NAMALWA (cell line): ENCODE results near the gene MMP23B.

Source experiments
- DNase-seq: peaks from one replicate; pipeline ENCODE4 v3.0.0-alpha.2; 2015; ENCODE audit warnings: low spot score

Gene MMP23B

DNA sequence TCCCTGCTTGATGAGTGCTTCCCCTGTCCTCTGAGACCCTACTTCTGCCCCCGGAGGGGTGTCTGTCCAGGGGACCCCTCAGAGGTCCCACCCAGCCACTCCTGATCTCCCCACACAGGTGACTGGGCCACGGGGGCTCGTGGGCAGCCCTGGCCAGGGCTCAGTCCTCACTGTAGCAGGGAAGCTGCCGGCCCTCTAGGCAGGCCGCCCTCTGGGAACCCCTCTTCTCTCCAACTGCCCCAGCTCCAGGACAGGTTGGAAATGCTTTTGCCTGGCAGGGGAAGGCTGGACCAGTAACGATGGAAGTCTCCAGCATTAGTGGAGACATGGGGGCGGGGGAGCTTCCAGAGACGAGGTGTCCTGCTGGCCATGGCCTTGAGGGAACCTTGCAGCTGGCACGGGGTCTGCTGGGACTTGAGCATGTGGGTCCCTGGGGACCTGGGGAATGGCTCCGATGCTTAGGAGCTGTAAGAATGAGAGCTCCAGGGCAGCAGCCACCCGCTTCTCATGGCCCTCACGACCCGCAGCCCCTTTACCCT, 28.9 kb upstream of the MMP23B start:
- DNase-seq = peak; percentile 19

DNA sequence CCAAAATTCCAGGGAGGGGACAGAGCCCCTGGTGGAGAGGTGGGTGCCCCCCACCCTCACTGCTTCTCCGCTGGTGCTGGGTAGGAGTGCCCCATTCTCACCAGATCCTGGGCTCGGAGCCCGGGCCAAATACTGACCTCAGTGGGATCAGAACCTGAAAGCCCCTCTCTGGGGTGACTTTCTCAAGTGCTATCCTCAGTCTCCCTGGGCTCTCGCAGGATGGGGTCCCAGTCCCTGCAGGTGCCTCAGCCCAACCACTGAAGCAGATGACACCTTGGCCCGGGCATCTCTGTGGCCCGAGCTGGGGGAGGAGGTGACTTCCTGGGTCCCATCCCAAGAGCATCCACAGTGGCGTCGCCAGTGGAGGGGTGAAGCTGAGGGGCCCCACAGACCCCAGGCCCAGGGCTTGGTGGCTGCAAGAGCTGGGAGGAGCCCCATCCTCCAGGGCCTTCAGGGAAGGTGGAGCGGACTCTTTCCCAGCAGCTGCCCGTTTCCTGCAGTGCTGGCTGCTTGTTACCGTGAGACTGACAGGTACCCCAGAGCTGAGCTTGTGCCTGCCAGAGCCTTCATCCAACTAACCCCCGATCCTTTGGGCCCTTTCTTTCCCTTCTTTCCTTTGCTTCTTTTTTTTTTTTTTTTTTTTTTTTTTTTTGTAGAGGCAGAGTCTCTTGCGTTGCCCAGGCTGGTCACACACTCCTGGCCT, 28.2 kb upstream of the MMP23B start:
- DNase-seq = peak; percentile 16

DNA sequence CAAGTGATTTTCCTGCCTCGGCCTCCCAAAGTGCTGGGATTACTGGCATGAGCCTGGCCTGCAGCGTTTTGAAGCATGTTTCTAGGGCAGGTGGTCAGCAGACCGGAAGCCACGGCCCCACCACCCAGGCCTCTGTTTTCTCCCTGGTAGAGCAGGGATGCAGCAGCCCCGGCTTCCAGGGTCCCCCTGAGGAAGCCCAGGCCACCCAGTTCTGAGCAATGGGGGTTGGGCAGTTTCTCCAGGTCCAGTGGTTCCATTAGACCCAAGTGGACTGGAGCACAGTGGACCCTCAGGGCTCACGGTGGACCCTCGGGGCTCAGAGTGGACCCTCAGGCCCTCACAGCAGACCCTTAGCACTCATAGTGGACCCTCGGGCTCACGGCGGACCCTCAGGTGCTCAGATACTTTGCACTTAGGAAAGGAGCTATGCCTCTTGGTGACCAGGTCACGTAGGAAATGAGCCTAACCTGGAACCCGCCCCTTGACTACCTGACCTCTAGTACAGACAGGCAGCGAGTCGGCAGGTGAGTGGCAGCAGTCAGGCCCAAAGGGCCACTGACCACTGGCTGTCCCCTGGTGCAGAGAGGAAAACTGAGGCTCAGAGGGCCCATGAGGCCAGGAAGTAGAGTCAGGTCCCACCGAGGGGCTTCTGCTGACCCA, 27.5 kb upstream of the MMP23B start:
- no peak for DNase-seq

DNA sequence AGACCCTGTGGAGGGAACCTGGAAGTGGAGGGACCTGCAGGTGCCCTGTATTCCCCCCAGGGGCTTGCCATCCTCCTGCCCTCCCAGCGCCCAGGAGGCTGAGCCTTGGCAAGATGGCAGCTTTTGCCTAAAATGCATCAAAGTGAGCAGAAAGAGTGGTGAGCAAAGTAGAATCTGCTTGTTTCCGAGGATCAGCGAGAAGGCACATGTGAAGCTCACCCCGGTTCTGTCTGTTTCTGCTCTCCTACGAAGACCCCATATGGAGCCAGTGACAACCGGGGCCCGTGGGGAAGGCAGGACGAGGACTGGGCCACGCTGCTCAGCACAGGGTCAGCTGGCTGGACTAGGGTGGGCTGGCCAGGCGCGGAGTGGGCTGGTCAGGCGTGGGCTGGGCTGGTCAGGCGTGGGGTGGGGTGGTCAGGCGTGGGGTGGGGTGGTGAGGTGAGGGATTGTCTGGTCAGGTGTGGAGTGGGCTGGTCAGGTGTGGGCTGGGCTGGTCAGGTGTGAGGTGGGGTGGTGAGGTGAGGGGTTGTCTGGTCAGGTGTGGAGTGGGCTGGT, 26.9 kb upstream of the MMP23B start:
- DNase-seq = peak; percentile 55

DNA sequence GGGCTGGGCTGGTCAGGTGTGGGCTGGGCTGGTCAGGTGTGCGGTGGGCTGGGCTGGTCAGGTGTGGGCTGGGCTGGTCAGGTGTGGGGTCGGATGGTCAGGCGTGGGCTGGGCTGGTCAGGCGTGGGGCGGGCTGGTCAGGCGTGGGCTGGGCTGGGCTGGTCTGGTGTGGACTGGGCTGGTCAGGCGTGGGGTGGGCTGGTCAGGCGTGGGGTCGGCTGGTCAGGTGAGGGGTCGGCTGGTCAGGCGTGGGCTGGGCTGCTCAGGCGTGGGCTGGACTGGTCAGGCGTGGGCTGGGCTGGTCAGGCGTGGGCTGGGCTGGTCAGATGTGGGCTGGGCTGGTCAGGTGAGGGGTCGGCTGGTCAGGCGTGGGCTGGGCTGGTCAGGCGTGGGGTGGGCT, 26.2 kb upstream of the MMP23B start:
- DNase-seq = no peak

DNA sequence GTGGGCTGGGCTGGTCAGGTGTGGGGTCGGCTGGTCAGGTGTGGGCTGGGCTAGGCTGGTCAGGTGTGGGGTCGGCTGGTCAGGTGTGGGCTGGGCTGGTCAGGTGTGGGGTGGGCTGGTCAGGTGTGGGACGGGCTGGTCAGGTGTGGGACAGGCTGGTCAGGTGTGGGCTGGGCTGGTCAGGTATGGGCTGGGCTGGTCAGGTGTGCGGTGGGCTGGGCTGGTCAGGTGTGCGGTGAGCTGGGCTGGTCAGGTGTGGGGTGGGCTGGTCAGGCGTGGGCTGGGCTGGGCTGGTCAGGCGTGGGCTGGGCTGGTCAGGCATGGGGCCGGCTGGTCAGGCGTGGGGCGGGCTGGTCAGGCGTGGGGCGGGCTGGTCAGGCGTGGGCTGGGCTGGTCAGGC, 25.7 kb upstream of the MMP23B start:
- no peak for DNase-seq

DNA sequence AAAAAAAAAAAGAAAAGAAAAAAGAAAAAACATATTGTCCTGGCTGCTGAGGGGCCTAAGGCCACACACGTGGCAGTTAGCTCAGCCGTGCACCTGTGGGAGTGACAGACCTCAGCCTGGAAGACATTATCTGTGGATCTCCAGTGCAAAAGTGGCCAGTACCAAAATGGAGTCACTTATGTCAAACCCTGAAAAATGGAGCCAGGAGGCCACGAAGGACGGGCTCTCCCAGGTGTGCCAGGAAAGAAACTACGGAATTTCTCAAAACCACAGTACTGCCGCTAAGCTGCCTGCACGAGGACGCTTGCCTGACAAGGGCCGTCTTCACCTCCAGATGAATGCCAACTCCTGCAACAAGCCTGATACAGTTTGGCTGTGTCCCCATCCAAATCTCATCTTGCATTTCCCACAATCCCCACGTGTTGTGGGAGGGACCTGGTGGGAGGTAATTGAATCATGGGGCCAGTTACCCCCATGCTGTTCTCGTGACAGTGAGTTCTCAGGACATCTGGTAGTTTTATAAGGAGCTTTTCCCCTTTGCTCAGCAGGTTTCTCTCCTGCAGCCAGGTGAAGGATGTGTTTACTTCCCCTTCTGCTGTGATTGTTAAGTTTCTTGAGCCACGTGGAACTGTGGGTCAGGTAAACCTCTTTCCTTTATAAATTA, 22.0 kb upstream of the MMP23B start:
- no peak for DNase-seq

DNA sequence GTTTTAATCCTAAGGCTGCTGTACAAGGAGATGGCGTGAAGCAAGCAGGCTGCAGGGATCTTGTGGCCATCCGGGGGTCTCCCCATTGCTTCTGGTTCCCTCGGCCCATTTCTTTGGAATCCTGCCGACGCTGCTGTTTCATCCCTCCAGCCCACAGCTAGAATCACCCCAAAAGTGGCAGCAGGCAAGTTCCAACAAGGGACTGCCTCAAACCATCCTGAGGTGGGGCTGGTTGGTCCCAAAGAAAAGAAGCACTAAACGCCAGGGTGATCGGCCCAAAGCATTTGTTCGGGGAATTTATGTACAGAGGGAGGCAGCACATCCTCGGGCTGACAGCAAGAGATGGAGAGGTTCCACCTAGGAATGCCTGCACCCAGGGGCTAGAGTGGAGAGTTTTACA, 21.2 kb upstream of the MMP23B start:
- no peak for DNase-seq

DNA sequence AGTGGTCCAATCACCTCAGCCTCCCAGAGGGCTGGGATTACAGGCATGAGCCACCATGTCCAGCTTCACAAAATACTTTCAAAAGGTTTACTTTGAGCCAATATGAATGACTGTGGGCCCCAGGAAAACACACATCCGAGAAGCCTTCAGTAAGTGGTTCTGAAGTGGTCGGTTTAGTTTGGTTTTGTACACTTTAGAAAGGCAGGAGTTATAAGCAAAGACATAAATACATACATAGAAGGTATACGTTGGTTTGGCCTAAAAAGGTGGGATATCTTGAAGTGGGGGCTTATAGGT, 19.9 kb upstream of the MMP23B start:
- DNase-seq = no peak

DNA sequence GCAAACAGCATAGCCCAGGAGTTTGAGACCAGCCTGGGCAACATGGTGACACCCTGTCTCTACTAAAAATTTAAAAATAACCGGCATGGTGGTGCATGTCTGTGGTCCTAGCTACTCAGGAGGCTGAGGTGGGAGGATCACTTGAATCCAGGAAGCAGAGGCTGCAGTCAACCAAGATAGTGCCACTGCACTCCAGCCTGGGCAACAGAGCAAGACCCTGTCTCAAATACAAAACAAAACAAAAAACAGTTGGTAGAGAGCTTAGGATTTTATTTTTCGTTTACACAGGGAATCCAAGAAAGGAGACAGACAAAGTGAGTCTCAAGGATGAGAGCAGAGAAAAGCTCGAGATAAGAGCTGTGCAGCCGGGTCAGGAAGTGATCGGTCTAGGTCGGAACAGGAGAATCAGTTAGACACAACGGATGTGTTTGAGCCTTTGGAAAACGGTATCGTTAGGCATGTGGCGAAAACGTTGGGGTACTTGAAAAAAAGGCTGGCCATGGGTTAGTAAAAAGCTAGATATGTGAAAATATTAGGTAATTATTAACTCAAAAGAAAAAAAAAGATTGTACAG, 18.4 kb upstream of the MMP23B start:
- no peak for DNase-seq

DNA sequence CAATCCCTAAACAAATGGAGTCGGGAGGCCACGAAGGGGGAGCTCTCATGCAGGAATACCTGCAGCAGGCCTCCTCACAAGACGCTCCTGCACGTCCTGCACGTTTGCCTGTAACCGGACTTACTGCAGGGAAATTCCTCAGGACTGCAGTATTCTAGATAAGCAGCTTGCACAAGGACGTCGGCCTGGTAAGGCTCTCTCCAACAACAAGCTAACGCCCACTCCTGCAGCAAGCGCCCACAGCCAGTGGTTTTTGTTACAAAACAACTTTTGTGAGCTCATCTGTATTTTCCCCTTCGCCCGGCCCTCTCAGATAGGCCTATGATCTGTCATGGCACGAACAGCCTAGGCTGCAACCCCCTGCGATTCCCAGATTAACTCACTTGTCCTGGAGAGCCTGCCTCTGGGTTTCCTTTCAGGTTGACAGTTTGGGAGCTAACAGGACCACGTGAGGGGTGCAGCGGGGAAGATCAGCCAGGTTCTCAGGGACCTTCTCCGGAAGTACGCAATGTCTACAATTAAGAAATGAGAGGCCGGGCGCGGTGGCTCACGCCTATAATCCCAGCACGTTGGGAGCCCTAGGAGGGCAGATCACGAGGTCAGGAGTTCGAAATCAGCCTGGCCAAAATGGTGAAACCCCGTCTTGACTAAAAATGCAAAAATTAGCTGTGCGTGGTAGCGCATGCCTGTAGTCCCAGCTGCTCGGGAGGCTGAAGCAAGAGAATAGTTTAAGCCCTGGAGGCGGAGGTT, 17.6 kb upstream of the MMP23B start:
- DNase-seq = no peak

DNA sequence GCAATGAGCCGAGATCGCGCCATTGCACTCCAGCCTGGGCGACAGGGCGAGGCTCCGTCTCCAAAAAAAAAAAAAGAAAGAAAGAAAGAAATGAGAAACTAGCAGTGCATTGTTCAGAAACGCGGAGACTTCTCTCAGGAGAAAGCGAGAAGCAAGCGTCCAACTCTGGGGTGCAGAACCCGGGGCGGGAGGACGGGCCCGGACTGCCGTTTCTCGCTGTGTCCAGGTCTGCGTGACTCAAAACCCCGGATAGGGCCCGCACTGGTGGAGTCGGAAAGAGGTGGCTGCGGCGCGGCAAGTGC, 17.1 kb upstream of the MMP23B start:
- DNase-seq = no peak

DNA sequence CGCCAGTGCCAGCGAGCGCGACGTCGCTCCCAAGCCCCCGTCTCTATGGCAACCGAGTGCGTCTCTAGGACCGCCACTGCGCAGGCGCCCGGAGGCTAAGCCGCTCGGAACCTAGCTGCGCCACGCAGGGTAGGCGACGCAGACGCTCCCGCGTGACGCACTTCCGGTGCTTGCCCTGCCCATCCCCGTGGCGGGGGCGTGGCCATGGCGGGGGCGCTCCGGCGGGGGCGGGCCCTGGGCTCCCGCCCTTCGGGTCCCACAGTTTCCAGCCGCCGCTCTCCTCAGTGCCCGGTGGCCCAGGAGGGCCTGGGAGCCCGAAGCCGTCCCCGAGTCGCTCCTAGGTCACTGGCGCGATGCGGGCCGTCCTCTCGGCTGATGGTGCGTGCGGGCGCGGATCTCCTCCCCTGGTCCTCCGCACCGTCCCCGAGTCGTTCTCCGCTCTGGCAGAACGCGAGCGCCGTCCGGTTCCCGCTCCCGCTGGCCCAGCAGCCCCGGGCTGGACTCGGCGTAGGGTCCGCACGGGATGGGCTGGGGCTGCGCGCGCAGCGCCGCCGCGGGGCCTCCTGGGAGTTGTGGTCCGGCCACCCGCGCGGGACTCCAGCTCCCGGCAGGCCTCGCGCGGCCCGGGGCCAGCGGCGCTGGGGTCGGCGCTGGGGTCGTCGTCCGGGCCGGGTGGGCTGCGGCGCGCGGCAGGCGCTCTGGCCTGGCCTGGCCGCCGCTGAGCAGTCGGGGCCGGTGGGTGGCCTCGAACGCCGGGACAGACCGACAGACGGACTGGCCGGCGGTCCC, 16.5 kb upstream of the MMP23B start, which contains the start of gene MIB2:
MIB2 (plus strand) TSS at position 245 of the 789 bp plus-strand sequence. CDS start 7,953 bp downstream, outside the sequence.
- DNase-seq = peak; percentile 100

DNA sequence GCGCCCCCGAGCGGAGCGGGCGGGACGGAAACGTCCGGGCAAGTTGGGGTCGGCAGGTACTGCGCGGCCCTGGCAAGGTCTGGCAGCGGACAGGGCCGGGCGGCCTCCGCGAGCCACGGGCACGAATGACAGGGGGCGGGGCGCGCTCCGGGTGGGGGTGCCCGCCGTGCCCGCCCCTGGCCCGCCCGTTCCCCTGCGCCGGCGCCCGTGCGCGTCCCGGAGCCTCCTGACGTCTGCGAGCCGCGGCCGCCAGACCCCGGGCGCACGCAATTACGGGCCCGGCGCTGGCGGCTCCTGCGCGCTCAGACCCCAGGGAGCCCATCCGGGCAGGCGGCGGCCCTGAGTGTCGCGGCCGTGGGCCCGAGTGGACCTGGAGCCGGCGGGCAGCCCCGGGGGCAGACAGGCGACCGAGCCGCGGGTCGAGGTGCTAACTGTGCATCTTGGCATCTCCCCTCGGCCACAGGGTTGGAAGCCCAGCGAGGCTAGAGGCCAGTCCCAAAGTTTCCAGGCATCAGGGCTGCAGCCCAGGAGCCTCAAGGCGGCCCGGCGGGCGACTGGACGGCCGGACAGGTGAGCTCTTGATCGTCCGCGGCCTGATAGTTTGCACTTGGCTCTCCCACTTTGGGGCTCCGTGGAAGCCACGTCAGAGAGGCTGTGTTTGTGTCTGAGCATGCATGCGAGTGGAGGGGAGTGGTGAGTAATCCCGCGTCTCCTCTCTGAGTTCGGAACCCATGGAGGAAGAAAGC, 15.8 kb upstream of the MMP23B start:
- DNase-seq = no peak

DNA sequence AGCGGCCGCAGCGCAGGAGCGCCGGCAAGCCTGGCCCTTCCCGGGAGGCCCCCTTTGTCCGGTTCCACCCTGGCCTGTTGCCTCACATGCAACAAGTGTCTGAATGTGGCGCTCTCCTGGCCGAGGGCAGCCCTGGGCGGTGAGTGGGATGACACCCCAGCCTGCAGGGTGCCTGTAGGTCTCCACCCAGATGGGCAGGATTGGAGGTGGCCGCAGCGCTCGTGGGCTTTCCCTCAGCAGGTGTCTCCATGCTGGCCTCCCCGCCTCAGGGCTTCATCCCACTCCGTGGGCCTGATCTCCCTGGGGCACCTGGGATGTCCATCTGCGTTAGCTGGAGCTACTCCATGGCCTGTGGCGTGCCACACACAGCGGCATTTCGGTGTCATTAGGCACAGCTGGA, 15.1 kb upstream of the MMP23B start:
- DNase-seq = no peak

DNA sequence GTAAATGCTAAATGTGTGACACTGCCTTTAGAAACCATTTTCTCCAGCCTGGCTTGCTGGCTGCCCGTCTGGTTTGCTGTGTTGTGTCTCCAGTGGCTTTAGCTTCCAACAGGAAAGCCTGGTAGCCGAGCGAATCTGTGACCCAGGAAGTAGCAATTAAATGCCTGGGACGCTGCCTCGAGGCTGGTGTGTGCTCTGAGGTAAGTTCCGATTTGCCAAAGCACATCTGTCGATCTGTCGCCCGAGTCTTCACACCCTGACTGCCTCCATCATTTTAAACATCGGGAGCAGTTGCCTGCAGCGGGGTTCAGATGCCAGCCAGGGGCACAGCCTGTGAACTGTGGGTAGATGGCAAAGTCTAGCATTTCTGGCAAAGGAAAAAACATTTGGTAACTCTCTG, 14.5 kb upstream of the MMP23B start:
- no peak for DNase-seq

DNA sequence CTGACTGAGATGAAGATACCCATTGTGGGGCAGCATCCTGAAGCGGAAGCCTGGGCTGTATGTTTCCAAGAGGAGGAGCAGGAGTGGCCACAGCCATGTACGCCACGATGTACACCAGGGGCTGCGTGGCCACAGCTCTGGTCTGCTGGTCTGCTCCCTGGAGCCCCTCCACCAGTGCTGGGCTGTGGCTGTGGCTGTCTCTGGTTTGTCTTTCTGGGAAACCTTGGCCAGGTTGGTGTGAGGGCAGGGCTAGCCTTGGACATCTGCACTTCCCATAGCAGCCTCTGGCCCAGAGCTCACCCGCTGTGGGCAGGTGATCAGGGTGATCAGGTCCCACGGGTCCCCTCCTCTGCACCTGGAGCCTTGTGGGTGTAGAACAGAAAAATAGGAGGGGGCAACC, 14.0 kb upstream of the MMP23B start:
- DNase-seq = no peak

DNA sequence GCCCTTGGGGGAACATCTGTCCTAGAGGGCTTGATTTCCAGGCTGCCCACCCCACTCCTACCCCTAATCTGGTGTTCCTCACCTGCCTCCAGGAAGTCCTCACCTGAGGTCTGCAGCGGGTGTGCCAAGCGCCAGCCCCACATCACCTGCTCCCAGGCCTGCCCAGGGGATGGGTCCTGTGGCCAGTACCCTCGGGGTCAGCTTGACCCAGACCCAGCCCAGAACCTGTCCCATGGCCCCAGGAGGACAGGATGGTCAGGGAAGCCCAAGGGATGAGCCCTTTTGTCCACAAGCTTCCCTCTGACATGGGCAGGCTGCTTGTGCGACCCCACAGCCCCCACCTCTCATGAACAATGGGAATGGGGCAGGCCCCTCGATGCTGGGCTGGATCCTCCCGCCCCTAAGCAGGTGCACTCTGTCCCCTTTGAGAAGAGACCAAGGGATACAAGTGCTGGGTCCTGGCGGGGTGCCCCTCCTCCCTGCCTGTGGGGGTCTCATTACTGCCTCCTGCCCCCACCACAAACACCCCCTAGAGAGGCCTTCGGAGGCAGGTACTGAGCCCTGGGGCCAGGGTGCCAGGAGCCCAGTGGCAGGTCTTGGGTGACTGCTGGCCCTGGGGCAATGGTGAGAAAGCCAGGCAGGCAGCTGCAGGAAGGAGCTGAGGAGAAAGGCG, 13.4 kb upstream of the MMP23B start:
- no peak for DNase-seq

DNA sequence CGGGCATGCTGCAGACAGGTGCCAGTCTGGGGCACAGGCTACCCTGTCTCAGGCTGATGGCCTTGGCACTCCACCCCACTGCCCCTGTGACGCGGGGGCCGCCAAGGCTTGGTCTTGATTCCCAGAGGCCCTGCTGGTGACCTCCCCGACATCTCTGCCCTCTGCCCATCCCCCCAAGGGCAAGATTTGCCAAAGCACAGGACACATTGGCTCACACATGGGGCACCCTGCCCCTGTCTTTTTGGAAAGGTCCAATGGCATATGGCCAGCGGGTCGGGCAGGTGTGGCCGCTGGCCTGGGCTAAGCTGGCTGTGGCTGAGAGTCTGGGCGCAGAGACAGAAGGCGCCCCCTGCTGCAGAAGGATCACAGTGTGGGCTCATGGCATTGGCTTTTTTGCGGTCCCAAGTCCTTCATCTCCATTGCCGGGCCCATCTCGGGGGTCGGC, 12.0 kb upstream of the MMP23B start:
- peak; percentile 49 for DNase-seq
